Kidney capillary endothelial cell (primary cell): ENCODE data around the gene SV2B.
A peak's percentile ranks its signal among the peaks of the same experiment; 100 is the strongest.

Experiments
- DNase-seq: peaks from one replicate; pipeline ENCODE4 v3.0.0-alpha.2; 2018; ENCODE audit warnings: low spot score

SV2B gene

GRCh38 chr15:91271565-91272153 is 171.6 kb downstream of the SV2B start:
- peak; percentile 56 for DNase-seq

DNA sequence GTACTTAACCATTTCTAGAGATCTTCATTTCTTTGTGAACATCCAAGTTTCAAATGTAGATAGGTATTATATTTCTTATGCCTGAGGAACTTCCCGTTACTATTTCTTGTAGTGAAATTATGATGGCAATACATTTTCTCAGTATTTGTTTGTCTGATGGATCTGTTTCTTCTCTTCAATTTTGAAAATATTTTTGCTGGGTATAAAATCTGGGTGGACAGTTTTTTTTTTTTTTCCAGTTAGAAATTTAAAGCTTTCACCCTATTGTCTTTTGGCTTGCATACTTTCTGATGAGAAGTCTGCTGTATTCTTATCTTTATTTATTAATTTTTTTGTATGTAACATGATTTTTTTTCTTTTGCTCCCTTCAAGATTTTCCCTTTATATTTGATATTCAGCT is 175.8 kb downstream of the SV2B start:
- DNase-seq = no peak

DNA sequence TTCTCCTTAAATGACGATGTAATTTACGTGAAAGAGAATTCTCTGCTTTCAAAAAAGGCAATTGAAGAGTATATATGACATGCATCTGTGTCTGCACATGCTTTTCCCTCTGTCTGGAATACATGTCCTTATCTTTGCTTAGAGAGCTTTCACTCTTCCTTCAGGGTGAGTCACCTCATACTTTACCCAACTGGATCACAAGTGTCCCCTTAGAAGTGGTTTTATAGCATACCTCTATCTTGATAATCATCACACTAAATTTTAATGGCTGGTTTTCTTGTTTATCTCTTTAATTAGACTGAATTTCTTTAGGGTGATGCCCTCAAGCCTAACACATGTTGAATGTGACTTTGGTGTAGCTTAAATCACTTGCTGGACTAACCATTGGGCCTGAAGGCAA is 178.9 kb downstream of the SV2B start:
- DNase-seq = no peak

DNA sequence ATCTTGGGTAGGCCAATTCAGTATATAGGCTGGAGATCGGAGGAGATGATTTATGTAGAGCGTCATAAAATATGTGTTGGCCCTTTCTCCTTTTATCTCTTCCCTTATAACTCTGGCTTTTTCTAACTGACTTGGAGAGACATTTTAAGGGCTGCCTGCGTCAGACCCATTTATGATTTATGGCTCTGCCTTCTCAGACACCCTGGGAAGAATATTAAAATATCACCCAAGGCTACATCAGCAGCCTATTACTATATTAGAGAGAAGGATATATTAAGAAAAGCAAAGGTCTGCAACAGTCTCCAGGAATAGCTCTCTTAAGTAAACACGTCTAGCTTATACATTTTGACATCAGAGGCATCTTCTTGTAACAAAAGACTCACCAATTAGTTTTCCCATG is 179.4 kb downstream of the SV2B start:
- no peak for DNase-seq

GRCh38 chr15:91281947-91282346 is 181.9 kb downstream of the SV2B start:
- DNase-seq = no peak

GRCh38 chr15:91282486-91282885 is 182.4 kb downstream of the SV2B start:
- no peak for DNase-seq

GRCh38 chr15:91283155-91283554 is 183.1 kb downstream of the SV2B start:
- no peak for DNase-seq

DNA sequence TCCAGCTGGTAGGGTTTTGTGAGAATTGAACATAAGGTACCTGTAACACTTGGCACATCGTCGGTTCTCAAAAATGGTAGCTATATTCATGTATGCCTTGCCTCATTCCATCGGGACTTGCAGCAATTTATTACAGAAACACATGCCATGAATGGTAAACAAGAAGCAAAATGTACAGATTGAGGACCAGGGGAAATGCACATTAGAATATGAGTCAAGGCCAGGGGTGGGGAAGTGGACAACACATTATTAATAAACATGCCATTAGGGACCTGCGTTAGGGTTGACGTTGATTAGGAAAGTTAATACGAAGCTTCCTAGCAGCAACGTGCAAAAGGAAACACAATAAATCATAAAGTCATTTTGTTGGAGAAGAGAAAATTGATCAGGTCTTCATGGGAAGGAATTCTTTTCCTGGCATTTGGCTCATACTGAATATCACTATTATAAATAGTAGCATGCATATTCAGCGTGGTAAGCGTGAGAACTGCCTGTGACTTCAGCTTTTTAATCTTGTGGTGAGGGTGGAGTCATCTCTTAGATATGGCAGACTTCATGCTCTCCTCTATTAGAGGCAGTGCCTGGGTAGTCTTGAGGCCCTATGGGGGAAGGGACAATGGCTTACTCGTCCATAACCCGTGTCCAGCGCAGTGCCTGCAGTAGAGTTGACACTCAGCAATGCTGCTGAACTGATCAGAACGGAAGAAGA is 184.9 kb downstream of the SV2B start:
- DNase-seq = no peak

DNA sequence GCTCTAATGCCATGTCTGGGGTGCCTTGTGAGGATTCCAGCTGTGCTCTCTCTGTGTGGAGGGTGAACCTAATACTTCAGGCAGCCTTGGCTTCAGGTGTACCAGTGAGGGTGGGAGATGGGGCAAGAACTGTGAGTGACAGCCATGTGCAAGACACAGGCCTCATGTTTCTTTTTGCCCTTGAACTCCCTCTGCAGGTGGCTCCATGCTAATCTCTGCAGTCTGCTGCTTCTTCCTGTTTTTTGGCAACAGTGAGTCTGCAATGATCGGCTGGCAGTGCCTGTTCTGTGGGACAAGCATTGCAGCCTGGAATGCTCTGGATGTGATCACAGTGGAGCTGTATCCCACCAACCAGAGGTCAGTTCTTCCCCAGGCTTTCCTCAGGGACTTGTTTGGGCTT is 189.3 kb downstream of the SV2B start:
- no peak for DNase-seq

- DNase-seq = no peak
Measured at GRCh38 chr15:91290553-91290952, 190.5 kb downstream of the SV2B start.

- no peak for DNase-seq
Measured at GRCh38 chr15:91291673-91292072, 191.6 kb downstream of the SV2B start.

DNA sequence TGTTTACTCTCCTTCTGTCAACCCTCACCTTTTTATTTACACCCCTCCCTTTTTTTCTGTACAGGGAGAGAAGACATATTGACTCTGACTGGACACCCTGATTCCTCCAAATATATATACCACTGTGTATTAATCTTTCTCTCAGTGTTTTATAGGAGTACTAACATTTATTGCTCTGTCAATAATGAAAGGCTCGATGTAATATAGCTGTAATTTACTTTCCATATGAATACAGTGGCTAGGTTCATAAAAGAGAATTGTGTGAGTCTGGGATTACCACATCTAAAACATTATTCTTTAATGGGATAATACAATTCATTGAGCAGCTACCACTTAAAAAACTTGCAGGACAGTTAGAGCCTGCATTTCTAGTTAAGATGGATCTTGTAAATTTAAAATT is 194.3 kb downstream of the SV2B start:
- no peak for DNase-seq

DNA sequence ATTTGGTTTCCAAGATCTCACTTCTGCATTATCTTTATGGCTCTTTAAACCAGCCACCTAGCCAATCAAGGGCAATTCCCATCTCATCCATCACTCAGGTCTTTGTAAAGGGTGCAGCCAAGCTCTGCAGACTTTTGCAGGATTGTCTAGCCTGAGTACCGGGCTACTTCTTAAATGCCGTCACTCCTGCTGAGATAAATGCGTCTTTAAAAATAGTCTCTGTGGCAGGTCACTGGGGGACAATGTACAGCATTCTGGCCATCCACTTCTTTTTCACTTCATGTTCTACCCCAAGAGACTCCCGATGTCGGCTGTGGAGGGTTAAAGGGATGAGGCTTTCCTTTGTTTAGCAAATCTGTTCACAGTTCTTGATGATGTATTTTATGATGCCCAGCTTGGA is 194.7 kb downstream of the SV2B start:
- no peak for DNase-seq

DNA sequence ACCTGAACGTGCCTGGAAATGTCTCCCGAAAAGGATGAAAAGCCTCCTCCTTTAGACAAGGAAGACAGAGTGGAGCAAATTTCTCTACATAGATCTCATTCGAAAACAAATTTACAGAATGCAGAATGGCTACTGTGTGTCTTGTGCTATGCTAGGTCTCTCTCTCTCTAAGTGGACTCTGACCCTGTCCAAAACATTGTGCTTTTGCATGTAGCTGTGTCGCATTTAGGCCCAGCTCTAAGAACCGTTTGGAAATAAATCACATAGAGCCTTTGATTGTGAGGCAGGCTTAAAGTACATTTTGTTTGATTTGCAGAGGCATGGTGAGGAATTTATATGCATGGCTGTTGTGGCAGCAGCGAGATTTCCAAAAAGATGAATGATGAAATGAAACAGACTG is 198.0 kb downstream of the SV2B start:
- no peak for DNase-seq

GRCh38 chr15:91302588-91303439 is 202.8 kb downstream of the SV2B start:
- peak; percentile 55 for DNase-seq

DNA sequence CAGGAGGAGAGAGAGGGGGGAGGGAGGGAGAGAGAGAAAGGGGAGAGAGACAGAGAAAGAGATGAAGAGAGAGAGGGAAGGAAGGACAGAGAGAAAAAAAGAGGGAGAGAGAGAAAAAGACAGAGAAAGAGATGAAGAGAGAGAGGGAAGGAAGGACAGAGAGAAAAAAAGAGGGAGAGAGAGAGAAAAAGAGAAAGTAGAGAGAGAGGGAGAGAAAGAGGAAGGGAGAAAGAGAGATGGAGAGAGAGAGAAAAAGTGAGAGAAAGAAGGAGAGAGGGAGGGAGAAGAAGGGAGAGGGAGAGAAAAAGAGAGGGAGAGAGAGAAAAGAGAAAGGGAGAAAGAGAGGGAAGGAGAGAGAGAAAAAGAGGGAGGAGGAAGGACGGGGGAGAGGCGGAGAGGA is 204.2 kb downstream of the SV2B start:
- no peak for DNase-seq

DNA sequence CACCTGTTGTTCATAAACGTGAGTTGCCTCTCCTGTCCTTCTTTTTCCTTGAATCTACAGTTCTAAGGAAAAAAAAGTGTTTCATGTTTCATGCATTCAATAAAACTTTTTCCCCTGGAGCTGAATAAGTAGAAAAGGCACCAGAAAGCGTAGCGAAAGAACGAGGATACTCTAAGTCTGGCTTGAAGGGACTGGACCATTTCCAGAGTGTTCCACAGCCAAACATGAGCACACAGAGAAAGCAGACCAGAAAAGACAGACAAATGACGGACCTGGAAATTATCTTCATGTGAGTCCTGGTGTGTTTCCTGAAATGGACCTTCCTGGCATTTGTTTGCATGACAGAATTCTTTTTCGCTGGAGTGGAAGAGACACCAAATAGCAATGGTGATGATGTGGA is 204.7 kb downstream of the SV2B start:
- DNase-seq = no peak

GRCh38 chr15:91306144-91306543 is 206.1 kb downstream of the SV2B start:
- no peak for DNase-seq

DNA sequence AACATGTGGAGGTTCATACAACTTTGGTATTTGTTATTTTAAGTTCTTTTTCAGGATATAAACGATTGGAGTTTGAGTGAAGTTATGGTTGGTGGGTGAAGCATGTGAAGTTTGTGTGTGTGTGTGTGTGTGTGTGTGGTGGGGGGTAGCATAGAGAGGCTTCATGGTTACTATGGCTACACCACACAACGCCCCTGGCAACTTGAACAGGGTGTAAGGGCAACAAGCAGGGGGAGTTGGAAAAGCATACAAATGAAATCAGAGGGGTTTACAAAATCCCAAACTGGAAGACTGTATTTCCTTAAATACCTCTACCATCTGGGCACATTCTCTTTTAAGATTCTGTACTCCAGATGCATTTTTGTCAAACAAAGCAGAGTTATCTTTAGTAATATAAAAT is 207.5 kb downstream of the SV2B start:
- DNase-seq = no peak

DNA sequence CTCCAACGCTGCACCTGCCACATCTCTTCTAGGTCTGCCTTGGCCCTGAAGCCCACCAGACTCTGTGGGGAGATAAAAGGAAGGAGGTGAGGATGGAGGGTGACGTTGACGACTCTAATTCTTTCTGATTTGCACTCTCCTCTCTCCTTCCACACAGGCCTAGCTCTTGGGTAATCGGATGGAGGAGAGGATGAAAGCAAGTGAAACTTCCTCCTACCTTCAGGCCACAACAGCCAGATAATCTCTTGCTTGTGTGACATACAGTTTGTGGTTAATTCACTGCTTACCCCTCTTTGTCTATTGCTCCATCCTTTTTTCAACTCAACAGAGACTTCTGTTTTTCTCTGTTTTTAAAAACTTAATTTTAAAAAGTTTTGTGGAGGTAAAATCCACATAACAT is 208.1 kb downstream of the SV2B start:
- DNase-seq = no peak

GRCh38 chr15:91308855-91309254 is 208.8 kb downstream of the SV2B start:
- DNase-seq = no peak

DNA sequence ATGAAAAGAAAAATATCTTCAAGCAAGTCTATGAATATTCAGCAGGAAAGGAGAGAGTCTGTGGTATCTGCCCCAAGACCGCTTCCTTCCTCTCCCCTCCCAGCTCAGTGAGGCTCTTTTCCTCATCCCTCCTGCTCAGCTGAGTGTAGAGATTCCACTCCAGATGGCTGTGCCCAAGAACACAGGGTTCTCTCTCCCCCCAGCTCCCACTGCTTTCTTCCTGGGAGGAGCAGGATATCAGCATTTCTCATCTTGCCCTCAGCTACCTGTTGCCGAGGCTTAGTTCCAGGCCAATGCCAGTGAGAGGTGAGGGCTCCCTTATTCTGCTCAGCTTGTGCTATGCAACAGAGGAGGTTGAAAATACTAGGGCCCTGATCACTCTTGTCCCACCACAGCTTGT is 211.9 kb downstream of the SV2B start:
- DNase-seq = no peak

- DNase-seq = no peak
Measured at GRCh38 chr15:91316126-91316525, 216.1 kb downstream of the SV2B start.
